Measurements from ENCODE around the gene ZBTB7C. TPM values are rescaled to one million over a fixed set of nuclear protein-coding genes. Genes with fewer than 3 reads are reported as not detected.

The ZBTB7C gene
- total and polyA plus RNA-seq, 2 donors (not counting 1 experiment from before 2014, with no cell fraction given) = not detected

DNA sequence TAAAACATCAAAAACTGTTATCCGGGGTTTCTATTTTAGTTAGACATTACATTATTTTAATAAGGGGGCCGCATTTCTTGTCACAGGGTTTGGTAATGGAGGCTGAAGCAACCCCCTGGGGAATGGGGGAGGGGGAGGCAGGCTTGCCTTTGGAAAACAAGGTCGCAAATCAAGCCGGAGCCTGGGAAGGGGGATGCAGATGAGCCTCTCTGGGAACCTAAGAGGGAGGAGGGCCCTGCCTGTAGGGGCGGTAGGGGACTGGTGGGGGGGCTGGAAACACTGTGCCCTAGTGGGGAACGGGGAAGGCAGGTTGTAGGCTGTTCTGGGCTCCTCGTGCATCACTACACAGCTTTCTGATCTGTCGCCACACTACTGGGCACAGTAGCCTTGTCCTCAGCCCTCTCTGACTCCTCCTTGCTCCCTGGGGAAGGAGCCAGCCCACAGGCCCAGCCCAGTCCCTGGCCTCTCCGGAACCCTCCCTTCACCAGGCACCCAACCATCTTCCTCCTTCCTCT lies 308.5 kb downstream of the ZBTB7C start:
- TF ChIP-seq CTCF (IDR thresholded peaks at IDR 0.05) (no peak), EZH2 (IDR thresholded peaks at IDR 0.05; ENCODE audit: borderline replicate concordance, insufficient read depth, low read depth, low read length, poor library complexity, severe bottlenecking) (no peak)
- Histone ChIP-seq H3K4me2 (replicated peaks; ENCODE audit: low read depth, low read length, poor library complexity, severe bottlenecking) (no peak overlapping the region), H3K27ac (ENCODE audit: low read length in 2 of 2) (no peak overlapping the region), H4K20me1 (ENCODE audit: control insufficient read depth, insufficient read depth, low read length, poor library complexity, severe bottlenecking) (no peaks in the 10 kb centered on the region), H2AFZ (ENCODE audit: insufficient read depth, low read depth, low read length, poor library complexity, severe bottlenecking) (no peak overlapping the region), H3K9ac (ENCODE audit: low read length) (no peak overlapping the region), H3K4me3 (ENCODE audit: control extremely low read depth in 1 of 5, extremely low read depth in 1 of 5, insufficient read depth in 1 of 5, low read depth in 2 of 5, low read length in 4 of 5) (no peak overlapping the region), H3K79me2 (ENCODE audit: control insufficient read depth, insufficient read depth, low read length) (no peaks in the 10 kb centered on the region), H3K9me3 (ENCODE audit: control extremely low read depth in 1 of 3, control insufficient read depth in 2 of 3, insufficient read depth in 1 of 3, low read length in 2 of 3) (no peaks in the 10 kb centered on the region), H3K4me1 (ENCODE audit: control insufficient read depth in 2 of 2, insufficient read depth in 2 of 2, low read length in 2 of 2) (no peaks in the 10 kb centered on the region), H3K27me3 (replicated peaks in 1 of 4; ENCODE audit: control extremely low read depth in 1 of 4, control insufficient read depth in 3 of 4, insufficient read depth in 4 of 4, low read length in 3 of 4) (peaks cover 0 to 11% (median 0%) of the 10 kb centered on the region in 4 experiments), H3K36me3 (replicated peaks in 1 of 2; ENCODE audit: control extremely low read depth in 1 of 2, control insufficient read depth in 1 of 2, extremely low read depth in 1 of 2, insufficient read depth in 2 of 2, low read length in 1 of 2) (no peaks in the 10 kb centered on the region)
- CTCF ChIA-PET = no interaction called here
- Mint-ChIP-seq H3K9me3 (ENCODE audit: insufficient read depth) (no peaks in the 10 kb centered on the region), H3K27ac (no peak overlapping the region), H3K4me3 (no peak overlapping the region), H3K4me1 (no peaks in the 10 kb centered on the region), H3K27me3 (peaks cover 33% of the 10 kb centered on the region)
- ATAC-seq (ENCODE audit: low read depth) = no peak
- POLR2A ChIA-PET = no interaction called here
- 67% methylated on average over 7 of the region's 9 CpGs for WGBS (ENCODE audit: insufficient coverage)
- no peak for DNase-seq
- intact Hi-C loops (cut with micrococcal nuclease) = no loop called here

- H3K27ac ChIP-seq (ENCODE audit: low read length in 2 of 2) = no peak overlapping the region
- Mint-ChIP-seq H3K9me3 (ENCODE audit: insufficient read depth) (no peaks in the 10 kb centered on the region), H3K27ac (no peak overlapping the region), H3K4me3 (no peak overlapping the region), H3K4me1 (no peaks in the 10 kb centered on the region), H3K27me3 (peaks cover 29% of the 10 kb centered on the region)
- H3K4me2 ChIP-seq (replicated peaks; ENCODE audit: low read depth, low read length, poor library complexity, severe bottlenecking) = no peak overlapping the region
- intact Hi-C loops (cut with micrococcal nuclease) = no loop called here
- CTCF ChIA-PET = no interaction called here
- DNase-seq = no peak
- H3K4me1 ChIP-seq (ENCODE audit: control insufficient read depth in 2 of 2, insufficient read depth in 2 of 2, low read length in 2 of 2) = no peaks in the 10 kb centered on the region
- H4K20me1 ChIP-seq (ENCODE audit: control insufficient read depth, insufficient read depth, low read length, poor library complexity, severe bottlenecking) = no peaks in the 10 kb centered on the region
- peaks cover 0 to 7% (median 0%) of the 10 kb centered on the region in 4 experiments for H3K27me3 ChIP-seq (replicated peaks in 1 of 4; ENCODE audit: control extremely low read depth in 1 of 4, control insufficient read depth in 3 of 4, insufficient read depth in 4 of 4, low read length in 3 of 4)
- POLR2A ChIA-PET = no interaction called here
- no peak overlapping the region for H3K4me3 ChIP-seq (ENCODE audit: control extremely low read depth in 1 of 5, extremely low read depth in 1 of 5, insufficient read depth in 1 of 5, low read depth in 2 of 5, low read length in 4 of 5)
- H2AFZ ChIP-seq (ENCODE audit: insufficient read depth, low read depth, low read length, poor library complexity, severe bottlenecking) = no peak overlapping the region
- no peaks in the 10 kb centered on the region for H3K36me3 ChIP-seq (replicated peaks in 1 of 2; ENCODE audit: control extremely low read depth in 1 of 2, control insufficient read depth in 1 of 2, extremely low read depth in 1 of 2, insufficient read depth in 2 of 2, low read length in 1 of 2)
- TF ChIP-seq CTCF (IDR thresholded peaks at IDR 0.05) (no peak), EZH2 (IDR thresholded peaks at IDR 0.05; ENCODE audit: borderline replicate concordance, insufficient read depth, low read depth, low read length, poor library complexity, severe bottlenecking) (no peak)
- no peaks in the 10 kb centered on the region for H3K79me2 ChIP-seq (ENCODE audit: control insufficient read depth, insufficient read depth, low read length)
- 71% methylated on average over 4 of the region's 8 CpGs for whole genome bisulfite sequencing (ENCODE audit: insufficient coverage)
- no peak for ATAC-seq (ENCODE audit: low read depth)
- no peak overlapping the region for H3K9ac ChIP-seq (ENCODE audit: low read length)
- H3K9me3 ChIP-seq (ENCODE audit: control extremely low read depth in 1 of 3, control insufficient read depth in 2 of 3, insufficient read depth in 1 of 3, low read length in 2 of 3) = no peaks in the 10 kb centered on the region
Observed at GRCh38 chr18:48100165-48100575, 309.0 kb downstream of the ZBTB7C start.

All from B cell (primary cell).